GM23338 (cell line): ENCODE results near the gene CTNND2.

Experiments
- CTCF ChIP-seq, 2 experiments: fragments of 200-600 bp in 1 of 2; sonication (generic) in 1 of 2; conservative IDR thresholded peaks; 2 replicates each; pipeline versions ENCODE4 v1.5.1 to v1.6.1; 2016 to 2017; ENCODE audit warnings: antibody characterized with exemption in 2 of 2, low read depth in 2 of 2, mild to moderate bottlenecking in 2 of 2, moderate library complexity in 1 of 2
- ETS1 ChIP-seq: IDR thresholded peaks from 2 replicates; pipeline ENCODE4 v1.6.1; 2016; ENCODE audit warnings: antibody characterized with exemption
- EZH2 ChIP-seq: fragments of 200-600 bp; sonication (generic); IDR thresholded peaks from one replicate; pipeline ENCODE4 v1.8.0; 2017; ENCODE audit warnings: antibody characterized with exemption, mild to moderate bottlenecking, low read depth; ENCODE audit not compliant: unreplicated experiment
- REST ChIP-seq: IDR thresholded peaks from one replicate; pipeline ENCODE4 v1.6.1; 2018; ENCODE audit warnings: antibody characterized with exemption; ENCODE audit not compliant: unreplicated experiment
- STAT1 ChIP-seq: IDR thresholded peaks from one replicate; pipeline ENCODE4 v1.6.1; 2016; ENCODE audit warnings: antibody characterized with exemption; ENCODE audit not compliant: unreplicated experiment
- ZNF462 ChIP-seq: fragments of 250-450 bp; sonication (Bioruptor Pico); IDR thresholded peaks from 2 replicates; pipeline ENCODE4 v1.5.0; 2020; ENCODE audit warnings: mild to moderate bottlenecking, moderate library complexity

- TF ChIP-seq CTCF (conservative IDR thresholded peaks at IDR 0.05; ENCODE audit: low read depth in 2 of 2): no peak
- TF ChIP-seq EZH2: no peak
- TF ChIP-seq ETS1: no peak
- TF ChIP-seq ZNF462 (CRISPR knock-in tag): no peak
- no peak for TF ChIP-seq REST
- no peak for TF ChIP-seq STAT1
Measured at GRCh38 chr5:11377896-11378295, 526.4 kb downstream of the CTNND2 start.
